Kasumi-1 (cell line): Measurements from ENCODE around the gene RANBP9.

ENCODE experiments used
- DNase-seq, 2 experiments: peaks; one replicate each; lab custom pipeline; 2025; lab: John Stamatoyannopoulos, UW

RANBP9 gene

GRCh38 chr6:13653296-13653695 lies 58.3 kb downstream of the RANBP9 start:
- DNase-seq: no peak

- no peak for DNase-seq
Observed at GRCh38 chr6:13649393-13649792, 62.2 kb downstream of the RANBP9 start.

GRCh38 chr6:13648850-13649249 lies 62.8 kb downstream of the RANBP9 start:
- no peak for DNase-seq

- no peak for DNase-seq
Observed at GRCh38 chr6:13643125-13643524, 68.5 kb downstream of the RANBP9 start.

- no peak for DNase-seq
Observed at GRCh38 chr6:13641315-13641714, 70.3 kb downstream of the RANBP9 start.

- no peak for DNase-seq
Observed at GRCh38 chr6:13638626-13639025, 73.0 kb downstream of the RANBP9 start.

- DNase-seq: no peak
Observed at GRCh38 chr6:13638014-13638413, 73.6 kb downstream of the RANBP9 start.

- peak; percentile 35 to 44 for DNase-seq
Observed at GRCh38 chr6:13635948-13636658, 75.5 kb downstream of the RANBP9 start.

- no peak for DNase-seq
Observed at GRCh38 chr6:13633343-13633742, 78.3 kb downstream of the RANBP9 start.

- no peak for DNase-seq
Observed at GRCh38 chr6:13630499-13630898, 81.1 kb downstream of the RANBP9 start.

GRCh38 chr6:13629459-13630116 lies 82.0 kb downstream of the RANBP9 start:
- no peak for DNase-seq

GRCh38 chr6:13624871-13625288 lies 86.8 kb downstream of the RANBP9 start:
- DNase-seq: peak; percentile 59 to 72

- DNase-seq: no peak
Observed at GRCh38 chr6:13617066-13617465, 94.6 kb downstream of the RANBP9 start.

GRCh38 chr6:13615792-13616120 lies 95.9 kb downstream of the RANBP9 start:
- peak; percentile 54 to 69 for DNase-seq

- peak; percentile 95 to 97 for DNase-seq
Observed at GRCh38 chr6:13614926-13615791, 96.5 kb downstream of the RANBP9 start, which contains the start of gene NOL7. Gene NOL7 (plus strand): TSS chr6:13615335. CDS start chr6:13615359, 24 bp downstream.

- peak; percentile 17 to 63 for DNase-seq
Observed at GRCh38 chr6:13614126-13614925, 97.3 kb downstream of the RANBP9 start.

GRCh38 chr6:13613029-13613594 lies 98.5 kb downstream of the RANBP9 start:
- no peak for DNase-seq

GRCh38 chr6:13611715-13612114 lies 99.9 kb downstream of the RANBP9 start:
- no peak for DNase-seq

- DNase-seq: no peak
Observed at GRCh38 chr6:13605634-13606033, 106.0 kb downstream of the RANBP9 start.

GRCh38 chr6:13604546-13605416 lies 106.9 kb downstream of the RANBP9 start:
- DNase-seq: no peak
